HG02870 (cell line): ENCODE measurements around the gene ANKRD22.
"Not testable (repeated sequence)": the region's sequence is repeated elsewhere in the genome, so short reads cannot be mapped to it uniquely, and the experiment has no call there.

ENCODE experiments used
- ATAC-seq: cut with Tn5 transposase; IDR thresholded peaks from one replicate; pipeline ENCODE4 v1.9.1; 2021; ENCODE audit warnings: mild to moderate bottlenecking, moderate library complexity; ENCODE audit not compliant: unreplicated experiment

ANKRD22 gene

DNA sequence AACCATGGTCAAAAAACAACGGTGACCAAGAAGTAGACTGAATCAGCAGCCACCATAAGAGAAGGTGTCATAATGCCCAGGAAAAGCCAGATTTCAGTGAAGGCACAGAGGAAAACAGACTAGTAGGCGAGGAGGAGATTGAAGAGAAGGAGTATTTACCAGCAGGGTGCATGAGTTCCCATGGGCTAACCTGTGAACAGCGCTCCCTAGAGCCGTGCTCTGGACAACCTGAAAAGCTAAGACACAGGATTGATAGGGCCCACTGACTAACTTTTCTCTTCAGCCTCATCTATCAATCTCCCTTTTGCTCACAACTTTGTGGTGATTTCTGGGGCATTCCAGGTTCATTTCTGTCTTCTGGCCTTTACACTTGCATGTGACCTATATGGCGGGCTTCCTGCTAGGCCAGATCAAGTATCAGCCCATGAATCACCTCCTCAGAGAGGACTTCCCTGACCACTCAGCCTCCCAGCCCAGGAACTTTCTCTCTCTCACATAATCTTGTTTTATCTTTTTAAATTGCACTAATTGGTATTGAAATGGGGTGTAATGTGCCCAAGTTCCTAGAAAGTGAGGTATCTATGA is 12.8 kb downstream of the ANKRD22 start:
- ATAC-seq, result no peak

DNA sequence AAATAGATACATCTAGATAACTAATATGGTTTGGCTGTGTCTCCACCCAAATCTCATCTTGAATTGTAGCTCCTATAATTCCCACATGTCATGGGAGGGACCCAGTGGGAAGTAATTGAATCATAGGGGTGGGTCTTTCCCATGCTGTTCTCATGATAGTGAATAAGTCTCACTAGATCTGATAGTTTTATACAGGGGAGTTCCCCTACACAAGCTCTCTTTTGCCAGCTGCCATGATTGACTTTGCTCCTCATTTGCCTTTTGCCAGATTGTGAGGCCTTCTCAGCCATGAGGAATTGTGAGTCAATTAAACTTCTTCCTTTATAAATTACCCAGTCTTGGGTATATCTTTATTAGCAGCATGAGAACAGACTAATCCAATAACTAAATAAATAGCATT is 14.0 kb downstream of the ANKRD22 start:
- not testable (repeated sequence) for ATAC-seq

DNA sequence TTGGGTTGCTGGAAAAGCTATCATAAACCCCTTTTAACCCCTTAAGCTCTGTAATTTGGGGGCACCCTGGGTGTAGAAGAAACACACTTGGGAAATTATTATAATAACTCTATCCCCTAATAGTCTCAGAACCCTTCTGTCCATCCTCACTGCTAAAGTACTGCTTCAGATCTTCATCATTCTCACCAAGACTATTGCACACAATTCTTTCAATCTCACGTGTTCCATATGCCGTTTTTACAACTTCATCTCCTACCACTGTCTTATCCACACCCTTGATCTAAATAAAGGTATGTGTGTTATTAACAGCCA is 15.8 kb downstream of the ANKRD22 start:
- no peak for ATAC-seq

DNA sequence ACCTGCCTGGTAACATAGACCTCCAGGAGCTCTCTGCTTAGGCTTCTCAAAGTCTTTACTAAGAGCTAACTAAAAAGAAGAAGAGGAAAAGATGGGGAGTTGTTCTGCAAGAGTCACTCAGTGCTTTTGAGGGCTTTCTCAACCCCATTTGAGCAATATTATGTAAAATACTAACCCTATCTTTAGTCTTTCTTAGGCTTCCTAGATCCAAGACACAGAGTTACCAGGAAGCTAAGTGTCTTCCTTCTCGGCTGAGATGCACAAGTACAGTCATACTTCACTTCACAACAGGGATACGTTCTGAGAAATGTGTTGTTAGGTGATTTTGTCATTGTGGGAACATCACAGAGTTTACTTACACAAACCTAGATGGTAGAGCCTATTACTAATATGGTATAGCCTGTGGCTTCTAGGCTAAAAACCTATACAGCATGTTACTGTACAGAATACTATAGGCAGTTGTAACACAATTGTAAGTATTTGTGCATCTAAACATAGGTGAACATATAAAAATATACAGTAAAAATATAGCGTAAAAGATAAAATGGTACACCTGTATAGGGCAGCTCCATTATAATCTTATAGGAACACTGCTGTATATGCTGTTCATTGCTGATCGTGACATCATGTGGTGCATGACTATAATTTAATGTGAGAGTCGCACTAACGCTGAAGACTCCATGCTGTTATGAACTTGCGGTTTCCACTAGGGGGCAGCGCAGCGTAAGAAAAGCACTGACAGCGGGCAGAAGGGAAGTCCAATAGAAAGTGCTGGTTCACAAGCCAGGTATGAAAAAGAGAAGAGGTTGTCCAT is 16.3 kb downstream of the ANKRD22 start:
- peak; percentile 62 for ATAC-seq

DNA sequence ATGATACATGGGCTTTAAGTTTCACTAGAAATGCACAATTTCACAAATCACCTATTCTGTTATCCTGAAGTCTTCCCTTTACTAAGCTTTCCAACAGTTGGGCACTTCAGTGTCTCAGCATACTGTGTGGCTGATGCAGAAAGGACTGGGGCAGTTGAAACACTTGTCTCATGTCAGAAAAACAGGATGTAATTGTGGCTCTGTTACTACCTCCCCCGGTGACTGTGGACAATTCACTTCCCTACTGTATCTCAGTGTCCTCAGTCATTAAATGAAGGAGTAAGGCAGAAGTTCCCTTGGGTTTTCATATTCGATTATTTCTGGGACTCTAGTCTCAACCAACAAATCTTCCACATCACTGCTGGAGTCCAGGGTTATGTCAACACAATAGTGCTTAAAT is 17.9 kb downstream of the ANKRD22 start:
- no peak for ATAC-seq

DNA sequence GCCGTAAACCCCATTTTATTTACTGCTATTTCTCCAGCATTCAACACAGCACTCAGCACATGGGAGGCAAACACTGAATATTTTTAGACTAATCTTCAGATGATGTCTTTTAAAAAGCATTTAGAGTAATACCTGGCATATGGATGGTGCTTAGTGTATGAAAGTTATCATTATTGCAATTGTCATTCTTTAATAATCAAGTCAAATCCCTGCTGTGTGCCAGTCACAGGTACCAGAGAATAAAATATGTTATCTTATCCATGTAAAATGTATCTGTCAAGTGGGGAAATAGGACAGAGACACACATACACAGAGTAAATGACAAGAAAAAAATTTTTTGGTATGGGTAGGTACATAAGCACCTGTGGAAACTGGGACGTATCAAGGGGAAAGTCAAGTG is 18.5 kb downstream of the ANKRD22 start:
- ATAC-seq, result no peak

DNA sequence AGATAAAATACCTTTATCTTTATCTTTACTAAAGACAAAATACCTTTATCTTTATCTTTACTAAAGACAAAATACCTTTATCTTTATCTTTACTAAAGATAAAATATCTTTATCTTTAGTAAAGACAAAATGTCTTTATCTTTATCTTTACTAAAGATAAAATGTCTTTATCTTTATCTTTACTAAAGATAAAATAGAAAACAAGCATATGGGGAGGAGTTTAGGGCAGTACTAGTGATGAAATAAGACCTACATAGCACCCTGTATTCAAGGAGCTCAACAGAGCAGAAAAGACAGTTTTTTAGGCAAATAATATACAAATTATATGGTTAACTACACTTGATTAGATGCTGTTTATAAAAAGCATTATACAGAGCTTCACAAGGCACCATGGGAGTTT is 19.3 kb downstream of the ANKRD22 start:
- ATAC-seq, result no peak

DNA sequence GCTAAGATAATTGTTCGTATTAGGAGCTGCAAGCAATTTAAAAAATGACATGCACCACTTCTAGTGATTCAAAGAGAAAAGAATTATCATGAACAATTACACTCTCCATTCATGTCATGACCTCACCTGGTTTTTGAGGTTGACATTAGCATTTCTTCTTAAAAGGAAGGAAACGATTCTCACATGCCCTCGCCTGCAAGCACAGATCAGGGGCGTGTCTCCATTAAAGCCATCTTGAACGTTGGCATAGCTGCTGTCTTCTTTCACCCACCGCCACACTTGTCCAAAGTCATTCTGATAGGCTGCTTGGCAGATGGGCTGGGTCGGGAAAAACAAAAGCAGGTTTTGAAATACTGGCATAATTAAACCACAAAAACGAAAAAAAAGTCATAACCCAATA is 19.9 kb downstream of the ANKRD22 start:
- no peak for ATAC-seq

DNA sequence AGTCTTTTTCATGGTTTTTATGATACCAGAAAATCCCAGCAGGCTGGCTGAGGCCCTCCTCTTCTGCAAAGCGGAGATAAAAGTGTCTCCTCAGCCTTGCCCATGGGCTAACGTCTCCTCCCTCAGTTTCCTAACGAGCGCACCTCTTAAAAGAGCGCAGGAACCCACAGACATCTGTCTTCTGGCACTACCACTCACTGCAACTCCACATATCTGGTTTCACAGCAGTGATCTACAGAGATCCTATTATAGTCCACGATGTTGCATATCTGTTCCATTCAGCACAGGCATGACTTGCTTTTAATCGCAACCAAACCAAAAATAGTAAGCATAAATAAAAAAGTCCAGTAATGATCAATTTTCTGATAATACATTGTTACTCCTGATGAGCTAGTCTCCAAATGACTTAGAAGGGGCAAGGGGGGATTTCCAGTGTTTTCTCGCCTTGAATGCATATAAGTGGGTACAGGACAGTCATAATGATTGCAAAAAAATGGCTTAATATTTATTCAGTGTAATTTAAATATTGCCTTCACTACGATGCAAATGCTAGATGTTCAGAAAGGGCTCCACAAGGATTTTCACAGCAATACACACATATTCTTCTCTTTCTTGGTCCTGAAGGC is 20.9 kb downstream of the ANKRD22 start:
- ATAC-seq, result no peak

DNA sequence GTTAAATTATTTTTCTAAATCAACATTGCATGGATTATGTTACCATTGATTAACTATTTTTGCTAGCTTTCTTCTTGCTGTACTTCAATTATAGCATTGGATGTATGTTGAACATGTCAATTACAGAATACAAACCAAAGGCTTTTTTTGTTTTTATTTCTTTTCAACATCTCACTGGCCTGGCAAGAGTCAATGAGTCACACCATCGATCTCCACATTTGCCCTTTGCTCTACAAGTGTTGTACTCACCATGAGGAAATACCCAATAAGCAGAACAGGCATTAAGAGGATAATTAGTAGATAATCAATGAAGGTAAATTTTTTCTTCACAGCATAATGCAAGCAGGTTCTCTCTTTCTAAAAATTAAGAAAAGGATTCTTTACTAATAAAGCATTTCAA is 23.3 kb downstream of the ANKRD22 start:
- ATAC-seq, result no peak

DNA sequence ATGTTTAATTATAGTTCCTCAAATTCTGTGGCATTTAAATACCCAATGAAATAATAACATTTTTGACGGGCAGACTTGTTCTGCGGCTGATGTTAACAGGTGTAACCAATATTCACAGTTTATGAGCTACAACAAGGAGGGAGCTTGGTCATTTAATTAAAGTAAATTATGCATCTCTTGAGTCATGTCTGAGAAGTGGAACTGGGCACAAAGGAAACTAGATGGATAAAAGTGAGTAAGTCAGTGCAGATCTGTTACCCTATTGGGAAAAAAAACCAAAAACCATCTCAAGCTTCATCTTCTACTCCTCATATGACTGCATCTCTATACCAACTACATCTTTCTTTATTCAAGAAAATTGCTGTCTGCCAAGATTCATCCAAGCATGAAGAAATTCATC is 24.0 kb downstream of the ANKRD22 start:
- no peak for ATAC-seq

DNA sequence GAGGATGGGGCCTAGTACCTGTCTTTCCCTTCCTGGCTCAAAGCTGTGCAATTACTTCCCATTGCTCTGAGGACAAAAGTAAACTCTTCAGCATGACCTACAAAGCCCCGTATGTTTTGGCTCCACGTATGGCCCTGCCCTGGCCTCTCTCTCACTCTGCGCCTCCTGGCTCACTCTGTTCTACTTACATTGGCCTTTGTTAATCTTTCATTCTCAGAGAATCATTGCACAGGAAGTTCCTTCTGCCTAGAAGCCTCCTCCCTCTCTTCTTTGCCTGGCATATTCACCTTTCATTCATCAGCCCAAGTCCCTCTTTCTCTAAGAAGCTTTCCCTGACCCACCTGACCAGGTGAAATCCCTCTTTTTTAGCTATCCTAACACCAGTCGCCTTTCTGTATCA is 25.3 kb downstream of the ANKRD22 start:
- no peak for ATAC-seq

DNA sequence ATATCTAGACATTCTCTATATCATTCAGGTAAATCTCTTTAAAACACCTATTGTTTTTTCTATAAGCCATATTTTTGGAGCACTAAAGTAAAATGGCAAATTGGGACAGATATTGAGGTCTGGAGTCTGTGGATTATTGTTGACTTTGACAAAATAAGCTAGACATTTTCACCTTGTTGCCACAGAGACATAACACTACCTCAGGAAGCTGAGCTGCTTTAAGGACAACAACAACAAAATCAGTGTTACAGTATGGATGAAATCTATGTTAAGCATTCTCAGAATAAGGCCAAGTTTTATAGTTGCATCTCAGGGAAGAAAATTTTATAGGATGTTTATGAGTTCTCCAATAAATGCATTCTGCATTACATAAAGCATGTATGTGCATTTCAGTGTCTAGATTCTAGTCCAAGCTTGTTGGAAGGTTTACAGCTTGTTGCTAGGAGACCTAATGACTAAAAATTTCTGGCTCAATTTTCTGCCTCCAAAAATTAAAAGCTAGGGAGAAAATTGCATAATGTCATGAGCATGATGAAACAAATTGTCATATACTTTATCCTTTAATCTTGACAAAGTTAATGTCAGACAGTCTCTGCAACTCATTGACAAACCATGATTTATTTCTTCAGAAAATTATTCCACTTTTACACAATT is 30.8 kb downstream of the ANKRD22 start:
- ATAC-seq, result no peak

DNA sequence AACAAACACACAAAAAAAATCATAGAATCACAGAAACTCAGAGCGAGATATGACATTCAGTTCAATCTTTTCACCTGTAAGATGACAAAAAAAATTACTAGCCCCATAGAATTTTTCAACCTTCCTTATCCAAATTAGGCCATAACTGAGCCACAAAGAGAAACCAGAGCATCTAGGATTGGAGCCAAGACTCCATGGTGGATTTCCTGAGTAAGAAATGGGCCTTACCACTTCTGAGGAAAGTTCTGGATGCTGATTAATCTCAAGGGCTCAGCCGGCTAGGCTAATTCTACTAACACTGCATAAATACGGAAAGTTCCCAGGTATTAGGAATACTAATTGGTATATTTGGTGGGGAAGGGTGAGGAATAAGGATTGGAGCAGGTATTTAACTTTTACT is 32.4 kb downstream of the ANKRD22 start:
- ATAC-seq, result no peak

DNA sequence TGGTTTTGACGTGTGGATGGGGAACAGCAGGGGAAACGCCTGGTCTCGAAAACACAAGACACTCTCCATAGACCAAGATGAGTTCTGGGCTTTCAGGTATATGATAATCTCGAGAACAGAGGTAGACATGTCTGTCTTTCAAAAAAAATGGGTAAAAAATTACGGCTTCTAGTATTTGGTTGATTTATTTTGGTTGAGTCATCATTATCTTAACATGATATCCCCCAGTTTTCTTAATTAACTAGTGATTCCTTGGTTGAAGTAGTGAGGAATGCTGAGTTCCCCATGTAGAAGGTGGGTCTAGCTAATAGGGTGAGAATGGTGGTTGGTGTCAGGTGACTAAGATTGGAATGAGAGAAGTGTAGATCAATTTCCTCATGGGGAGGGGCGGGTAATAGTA is 38.4 kb downstream of the ANKRD22 start:
- ATAC-seq, result no peak

DNA sequence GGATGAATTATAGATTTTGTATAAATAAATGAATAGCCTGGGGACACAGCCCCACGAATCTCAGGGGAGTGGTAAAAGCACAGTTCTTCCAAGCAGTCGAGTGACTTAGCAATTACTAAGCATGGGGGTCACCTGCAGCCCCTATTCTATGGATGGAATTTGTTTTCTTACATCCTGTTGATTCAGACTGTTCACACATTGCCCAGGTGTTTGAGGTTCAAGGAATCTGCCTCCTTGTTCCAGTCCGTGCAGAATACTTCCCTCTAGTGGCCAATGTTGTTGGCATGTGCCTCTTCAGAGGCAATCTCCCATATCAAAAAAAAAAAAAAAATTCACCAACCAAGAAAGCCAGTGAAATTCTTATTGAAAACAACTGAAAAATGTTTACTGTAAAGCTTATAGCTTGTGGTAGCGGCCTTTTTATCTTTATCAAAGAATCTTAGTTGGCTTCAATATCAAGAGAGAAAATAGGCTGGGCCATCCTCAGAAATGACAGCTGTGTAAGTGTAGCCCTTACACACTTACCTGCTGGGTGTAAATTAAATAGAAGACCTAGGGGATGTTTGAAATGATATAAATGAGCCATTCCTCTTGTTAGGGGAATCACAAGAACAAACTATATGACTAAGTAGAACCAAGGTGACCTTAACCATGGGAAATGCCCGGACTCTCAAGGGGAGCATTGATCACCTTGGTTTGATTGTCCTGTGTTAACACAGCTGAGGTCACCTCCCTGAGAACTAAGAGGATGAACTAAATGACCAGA is 41.3 kb downstream of the ANKRD22 start:
- no peak for ATAC-seq

DNA sequence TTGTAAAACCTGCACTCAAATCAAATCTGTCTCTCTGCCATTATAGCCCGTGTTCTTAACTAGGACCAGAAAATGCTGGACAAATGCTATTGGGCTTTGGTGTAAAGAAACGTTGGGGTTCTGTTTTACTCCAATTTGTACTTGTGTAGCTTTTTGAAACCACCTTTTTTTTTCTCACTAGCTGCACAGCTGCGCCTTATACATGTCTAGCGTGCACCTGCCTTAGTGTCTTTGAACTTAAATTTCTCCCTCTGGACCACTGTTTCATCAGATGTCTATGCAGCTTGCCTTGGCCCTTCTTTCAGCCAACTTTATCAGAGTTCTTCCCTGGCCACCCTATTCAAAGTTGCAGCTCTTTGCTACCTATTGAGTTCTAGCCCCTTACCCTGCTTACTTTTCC is 42.0 kb downstream of the ANKRD22 start:
- ATAC-seq, result no peak

DNA sequence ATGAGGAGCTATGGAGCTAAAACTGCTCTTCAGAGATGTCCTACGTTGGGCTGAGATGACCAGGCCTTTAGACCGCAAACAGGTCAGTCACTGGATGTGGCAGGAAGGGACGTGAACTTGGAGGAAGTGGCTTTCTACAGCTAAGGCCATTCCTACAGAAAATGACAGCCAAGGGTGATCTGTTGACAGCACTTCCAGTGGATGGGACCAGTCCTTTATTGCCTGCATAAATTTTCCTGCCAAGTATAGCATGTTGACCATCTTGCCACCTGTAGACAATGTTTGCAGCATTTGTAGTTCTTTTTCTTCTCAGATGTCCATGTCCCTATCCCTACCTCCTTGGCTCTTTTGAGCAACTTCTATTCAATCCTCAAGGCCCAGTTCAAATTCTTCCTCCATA is 45.7 kb downstream of the ANKRD22 start:
- ATAC-seq, result no peak

DNA sequence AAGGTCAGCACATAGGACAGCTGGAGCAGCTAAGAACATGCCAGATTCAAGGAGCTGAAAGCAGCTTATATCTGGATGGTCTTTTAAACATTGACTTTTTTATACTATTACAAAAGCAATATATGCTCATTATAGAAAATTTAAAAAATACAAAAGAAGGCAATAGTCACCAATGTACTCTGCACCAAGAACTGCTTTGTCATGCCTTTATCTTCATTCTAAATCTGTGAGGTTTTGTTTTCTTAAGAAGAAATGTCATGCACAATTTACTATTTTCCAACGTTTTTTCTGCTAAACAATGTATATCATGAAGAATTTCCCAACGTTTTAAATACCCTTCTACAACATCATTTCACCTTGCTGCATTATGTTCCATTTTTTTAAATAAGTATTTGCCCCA is 46.3 kb downstream of the ANKRD22 start:
- no peak for ATAC-seq

DNA sequence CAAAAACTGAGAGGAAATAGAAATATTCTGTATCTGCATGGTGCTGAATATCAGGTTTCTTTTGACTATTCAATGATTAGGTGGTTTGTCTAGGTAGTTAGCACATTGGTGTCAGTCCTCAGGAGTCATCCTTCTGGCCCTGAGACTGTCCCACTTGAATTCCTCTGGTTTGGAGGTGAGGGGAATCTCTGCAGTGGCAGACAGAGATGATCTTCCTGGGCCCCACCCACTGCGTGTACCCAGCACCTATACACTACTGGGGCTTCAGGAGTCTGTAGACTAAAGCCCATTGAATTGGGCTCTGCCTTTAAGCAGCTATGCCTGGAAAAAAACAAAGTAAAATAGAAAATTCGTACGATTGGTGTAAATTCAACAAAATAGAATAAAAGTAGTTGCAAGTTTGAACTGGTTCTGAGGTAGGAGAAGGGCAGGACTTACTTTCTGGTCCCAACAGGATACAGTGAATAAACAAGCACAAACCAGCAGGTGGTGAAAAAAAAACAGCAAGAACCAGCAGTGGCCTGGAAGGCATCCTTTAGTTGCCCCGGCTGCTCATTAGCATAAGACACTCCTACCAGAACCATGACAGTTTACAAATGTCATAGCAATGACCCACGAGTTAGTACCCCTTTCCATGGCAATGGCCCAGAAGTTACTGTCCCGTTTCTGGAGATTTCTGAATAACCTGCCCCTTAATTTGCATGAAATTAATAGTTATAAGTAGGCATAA is 47.4 kb downstream of the ANKRD22 start:
- ATAC-seq, result no peak

DNA sequence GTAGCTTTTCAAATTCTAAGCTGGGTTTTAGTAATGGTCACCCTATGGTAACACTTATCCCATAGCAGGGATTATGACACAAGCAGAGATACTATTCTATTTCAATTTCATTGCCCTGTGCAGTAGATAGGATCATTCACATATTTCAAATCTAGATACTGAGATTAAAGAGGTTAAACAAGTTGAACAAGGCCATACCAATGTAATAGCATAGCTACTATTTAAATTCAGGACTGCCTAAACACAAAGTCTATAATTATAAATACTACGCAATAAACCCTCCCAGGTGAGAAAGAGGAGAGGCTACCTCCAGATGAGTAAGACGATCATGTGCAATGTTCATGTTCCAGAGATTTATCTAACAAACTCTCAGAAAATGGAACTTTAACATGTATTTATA is 48.0 kb downstream of the ANKRD22 start:
- no peak for ATAC-seq
